GM03348 (cell line): ENCODE measurements around the gene FAF1.
"Not testable (repeated sequence)": the region's sequence is repeated elsewhere in the genome, so short reads cannot be mapped to it uniquely, and the experiment has no call there.

Source experiments
- DNase-seq: peaks from one replicate; pipeline ENCODE4 v3.0.0; 2012; ENCODE audit warnings: low spot score

FAF1 gene

DNA sequence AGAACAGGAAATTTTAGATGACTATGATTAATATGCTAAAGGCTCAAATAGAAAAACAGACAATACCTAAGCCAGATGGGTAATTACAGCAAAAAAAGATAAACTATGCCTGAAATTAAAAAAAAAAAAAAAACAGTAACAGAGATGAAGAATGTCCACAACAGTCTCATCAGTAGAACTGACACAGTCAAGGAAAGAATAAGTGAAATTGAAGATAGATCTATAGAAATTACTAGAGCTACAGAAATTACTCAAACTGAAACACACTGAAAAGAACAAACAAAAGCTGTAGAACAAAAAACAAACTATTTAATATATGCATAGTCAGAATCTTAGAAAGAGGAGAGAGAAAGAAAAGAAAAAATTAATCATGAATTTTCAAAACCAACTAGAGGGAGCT, 112.8 kb downstream of the FAF1 start:
- DNase-seq, result no peak

DNA sequence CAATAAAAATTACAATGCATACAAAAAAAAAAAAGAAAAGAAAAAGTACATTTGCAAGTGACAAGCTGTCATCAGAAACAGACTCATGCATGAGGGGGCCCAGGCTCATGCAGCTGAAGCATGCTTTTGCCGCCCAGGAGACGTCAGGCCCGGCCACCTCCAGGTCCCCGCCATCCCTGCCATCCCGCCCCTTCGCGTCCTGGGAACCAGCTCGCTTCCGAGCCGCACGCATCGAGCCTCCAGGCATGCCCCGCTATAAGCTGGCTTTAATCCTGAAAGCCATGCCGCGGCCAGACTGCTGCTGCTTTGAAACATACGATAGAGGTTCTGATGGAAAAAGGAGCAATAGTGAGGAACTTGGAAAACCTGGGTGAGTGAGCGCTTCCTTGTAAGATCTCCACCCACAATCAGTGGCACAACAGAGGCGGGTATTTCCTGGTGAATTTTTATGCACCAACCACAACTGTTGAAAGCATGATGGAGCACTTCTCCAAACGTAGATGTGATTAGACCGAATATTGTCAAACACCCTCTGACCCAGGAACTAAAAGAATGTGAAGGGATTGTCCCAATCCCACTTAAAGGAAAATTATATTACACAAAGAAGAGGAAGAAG, 113.7 kb downstream of the FAF1 start:
- DNase-seq, result no peak

DNA sequence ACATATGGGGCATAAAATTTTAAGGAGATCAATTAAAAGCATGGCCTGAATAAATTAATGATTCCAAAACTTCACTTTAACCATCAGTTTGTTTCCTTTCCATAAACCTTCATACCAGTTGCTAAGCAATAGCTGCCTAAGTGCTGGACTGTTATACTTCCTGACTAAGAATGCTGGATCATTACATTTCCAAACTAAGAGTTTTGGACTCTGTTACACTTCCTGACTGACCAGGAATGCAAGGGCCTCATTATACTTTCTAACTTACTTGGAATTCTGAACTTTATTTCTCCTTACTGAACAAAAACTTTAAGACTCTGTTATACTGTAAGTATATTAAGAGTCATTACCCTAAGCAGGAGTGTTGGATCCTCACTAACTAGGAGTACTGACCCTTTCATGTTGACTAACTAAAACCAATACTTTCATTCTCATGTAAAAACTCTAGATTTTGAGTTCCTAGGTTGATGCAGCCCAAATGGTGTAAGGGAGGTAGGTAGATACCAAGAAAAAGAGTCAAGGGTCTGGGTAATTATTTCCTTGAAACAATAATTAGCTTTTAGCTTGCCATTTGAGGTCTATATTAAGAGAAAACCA, 118.2 kb downstream of the FAF1 start:
- DNase-seq, result peak; percentile 58

DNA sequence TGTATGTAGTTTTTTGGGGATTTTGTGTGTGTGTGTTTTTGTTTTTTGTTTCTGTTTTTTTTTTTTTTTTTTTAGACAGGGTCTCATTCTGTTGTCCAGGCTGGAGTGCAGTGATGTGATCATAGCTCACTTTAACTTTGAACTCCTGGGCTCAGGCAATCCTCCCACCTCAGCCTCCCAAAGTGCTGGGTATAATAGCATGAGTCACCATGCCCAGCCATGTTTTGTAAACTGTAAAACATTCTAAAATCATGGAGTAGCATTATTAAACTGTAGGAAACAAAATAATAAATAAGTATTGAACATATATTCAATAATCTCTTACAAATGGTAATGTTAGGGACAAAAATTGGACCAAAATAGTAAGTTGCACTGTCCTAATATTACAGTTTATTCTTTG, 124.0 kb downstream of the FAF1 start:
- no peak for DNase-seq

DNA sequence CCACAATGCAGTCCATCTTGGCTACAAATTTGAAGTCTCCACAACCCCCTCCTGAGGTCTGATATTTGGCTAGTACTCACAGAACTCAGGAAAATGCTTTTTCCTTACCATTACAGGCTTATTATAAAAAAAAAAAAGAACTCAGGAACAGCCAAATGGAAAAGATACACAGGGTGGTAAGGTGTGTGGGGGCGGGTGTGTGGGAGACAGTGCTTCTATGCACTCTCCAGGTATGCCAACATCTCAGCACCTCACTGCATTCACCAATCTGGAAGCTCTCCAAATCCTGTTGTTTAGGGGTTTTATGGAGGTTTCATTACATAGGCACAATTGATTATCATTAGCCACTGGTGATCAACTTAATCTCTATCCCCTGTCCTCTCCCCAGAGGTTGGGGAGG, 126.9 kb downstream of the FAF1 start:
- DNase-seq, result no peak

DNA sequence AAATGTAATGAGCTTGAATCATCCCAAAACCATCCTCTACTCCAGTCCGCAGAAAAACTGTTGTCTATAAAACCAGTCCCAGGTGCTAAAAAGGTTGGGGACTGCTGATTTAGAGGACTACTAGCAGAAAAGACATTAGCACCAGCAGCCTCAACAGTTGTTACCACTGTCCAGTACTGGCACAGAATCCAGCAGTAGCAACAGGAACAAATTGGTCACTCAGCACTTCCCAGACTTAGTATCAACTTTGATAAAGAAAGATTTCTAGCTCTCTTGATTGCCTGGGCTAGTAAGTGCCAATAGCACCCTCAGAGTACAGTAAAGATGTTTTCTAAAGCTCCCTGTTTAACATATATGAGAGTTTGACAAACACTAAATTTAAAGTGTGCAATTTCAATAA, 127.9 kb downstream of the FAF1 start:
- no peak for DNase-seq

DNA sequence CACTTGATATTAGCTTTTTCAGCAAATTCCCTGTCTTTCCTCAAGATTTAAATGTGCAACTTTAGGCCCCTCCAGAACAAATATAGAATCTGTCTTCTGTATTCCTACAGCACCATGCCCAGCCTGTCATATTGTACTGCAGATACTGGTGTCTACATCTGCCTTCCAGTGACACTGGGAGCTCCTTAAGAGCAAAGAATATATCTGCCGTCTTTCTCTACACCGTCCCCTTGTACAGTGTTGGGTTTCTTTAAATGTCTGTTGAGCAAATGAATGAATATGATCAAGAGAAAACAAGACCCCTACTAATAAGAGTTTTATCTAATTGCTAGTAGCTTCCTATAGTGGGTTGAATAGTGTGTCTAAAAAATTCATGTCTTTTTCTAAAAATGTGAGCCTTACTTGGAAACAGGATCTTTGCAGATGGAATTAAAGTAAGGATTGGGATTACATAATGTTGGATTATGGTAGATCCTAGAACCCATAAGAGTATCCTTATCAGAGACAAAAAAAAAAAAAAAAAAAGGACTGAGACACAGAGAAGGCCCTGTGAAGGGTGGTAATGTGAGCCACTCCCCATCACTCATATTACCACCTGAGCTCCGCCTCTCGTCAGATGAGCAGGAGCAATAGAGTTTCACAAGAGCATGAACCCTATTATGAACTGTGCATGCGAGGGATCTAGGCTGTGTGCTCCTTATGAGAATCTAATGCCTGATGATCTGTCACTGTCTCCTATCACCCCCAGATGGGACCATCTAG, 128.6 kb downstream of the FAF1 start:
- DNase-seq, result no peak

DNA sequence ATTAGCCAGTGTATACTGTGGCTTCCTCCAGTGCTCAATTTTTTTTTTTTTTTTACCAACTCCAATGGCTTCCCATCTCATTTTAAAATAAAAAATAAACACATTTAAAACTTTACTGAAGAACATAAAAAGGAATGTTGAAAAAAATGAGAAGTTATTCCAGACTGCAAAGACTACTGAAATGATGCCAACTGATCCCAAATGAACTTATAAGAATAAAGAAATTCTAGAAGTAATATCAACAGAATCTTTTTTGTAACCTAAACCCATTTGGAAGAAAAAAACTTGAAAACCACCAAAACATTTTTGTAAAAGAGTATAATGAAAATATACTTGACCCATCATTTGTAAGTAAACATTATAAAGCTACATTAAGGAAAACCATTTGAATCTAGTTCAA, 129.4 kb downstream of the FAF1 start:
- DNase-seq, result no peak

DNA sequence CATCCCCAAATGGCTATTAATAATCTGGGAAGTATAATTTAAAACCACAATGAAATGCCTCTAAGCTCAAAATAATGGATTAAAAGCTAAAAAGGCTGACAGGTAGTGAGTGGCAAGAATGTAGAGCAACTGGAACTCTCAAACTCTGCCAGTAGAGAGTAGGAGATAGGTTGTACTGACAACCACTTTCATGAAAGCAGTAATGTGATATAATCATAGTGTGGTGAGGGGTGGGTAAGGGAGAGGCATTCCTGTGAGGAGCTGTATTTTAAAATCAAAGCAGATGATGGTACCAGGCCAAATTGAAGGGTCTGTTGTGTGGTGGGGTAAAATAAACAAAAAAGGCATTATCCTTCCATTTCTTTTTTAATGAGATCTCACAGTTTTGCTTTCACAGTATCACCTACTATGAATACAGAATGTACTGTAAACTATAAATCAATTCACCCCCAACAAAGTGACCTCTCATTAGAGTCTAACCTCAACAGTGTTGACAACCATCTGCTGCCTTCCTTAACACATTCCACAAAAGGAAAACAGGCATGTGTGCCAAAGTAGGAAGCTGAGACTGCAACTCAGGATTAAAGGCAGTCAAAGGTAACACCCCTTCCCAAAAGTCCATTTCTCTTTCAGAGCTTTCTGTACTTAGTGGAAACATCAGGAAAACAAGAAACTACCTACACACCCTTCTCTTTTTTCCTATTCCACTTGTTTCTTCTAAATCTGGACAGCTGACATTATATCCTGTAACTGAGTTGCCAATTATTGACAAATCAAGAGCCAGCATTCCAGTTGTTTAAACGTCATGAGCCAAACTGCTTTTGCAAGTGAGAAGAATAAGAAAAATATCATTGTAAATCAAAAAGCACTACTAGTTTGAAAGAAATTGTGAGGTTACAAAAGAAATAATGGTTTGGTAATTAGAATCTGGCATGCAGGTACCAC, 130.8 kb downstream of the FAF1 start:
- DNase-seq, result peak; percentile 20

DNA sequence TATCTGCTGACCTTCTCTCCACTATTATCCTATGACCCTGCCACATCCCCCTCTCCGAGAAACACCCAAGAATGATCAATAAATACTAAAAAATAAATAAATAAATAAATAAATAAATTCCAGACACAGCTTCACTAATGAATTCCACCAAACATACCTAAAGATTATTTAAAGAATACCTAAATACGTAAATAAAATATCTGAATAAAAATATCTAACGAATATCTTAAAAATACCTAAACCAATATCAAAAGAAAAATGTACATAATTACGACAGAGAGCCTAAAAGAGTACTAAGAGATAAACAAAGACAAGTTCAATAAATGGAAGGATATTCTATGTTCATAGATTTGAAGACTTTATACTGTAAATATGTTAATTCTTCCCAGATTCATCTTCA, 132.5 kb downstream of the FAF1 start:
- no peak for DNase-seq

DNA sequence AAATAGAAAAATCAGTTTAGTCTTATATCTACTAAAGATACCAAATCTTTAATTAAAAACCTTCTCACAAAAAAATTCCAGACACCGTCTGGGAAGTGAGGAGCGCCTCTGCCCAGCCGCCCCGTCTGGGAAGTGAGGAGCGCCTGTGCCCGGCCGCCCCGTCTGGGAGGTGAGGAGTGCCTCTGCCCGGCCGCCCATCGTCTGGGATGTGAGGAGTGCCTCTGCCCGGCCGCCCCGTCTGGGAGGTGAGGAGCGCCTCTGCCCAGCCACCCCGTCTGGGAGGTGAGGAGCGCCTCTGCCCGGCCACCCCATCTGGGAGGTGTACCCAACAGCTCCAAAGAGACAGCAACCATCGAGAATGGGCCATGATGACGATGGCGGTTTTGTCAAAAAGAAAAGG, 133.3 kb downstream of the FAF1 start:
- not testable (repeated sequence) for DNase-seq

DNA sequence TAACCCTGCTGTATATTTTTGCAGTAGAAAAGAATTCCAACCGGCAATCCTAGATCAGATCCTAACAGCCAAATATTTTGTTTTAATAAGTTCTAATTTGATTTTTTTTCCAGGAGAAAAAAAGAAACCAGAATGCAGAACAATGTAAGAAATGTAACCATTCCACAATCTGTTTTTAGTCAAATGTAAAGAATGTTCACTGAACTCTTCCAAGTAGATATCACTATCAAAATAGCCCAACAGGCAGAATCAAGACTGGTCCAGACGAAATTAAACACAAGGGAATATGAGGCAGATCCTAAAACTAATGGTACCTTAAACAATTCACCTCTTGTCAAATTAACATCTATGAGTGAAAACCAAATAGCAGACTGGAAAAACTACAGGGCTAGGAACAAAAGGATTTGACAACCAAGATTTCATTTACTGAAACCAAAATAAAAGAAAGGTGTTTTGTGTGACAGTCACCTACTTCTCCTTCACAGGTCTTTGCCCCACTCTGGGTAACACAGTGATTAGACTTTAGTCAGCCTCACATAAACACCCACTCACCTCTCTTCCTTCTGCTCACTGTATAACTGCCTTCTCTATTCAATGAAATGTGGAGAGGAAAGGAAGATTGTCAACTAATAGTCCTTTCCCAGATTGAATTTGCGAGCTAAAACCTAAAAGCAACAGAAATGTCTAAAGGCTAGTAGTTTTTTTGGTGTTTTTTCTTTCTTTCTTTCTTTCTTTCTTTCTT, 137.9 kb downstream of the FAF1 start:
- DNase-seq, result no peak

DNA sequence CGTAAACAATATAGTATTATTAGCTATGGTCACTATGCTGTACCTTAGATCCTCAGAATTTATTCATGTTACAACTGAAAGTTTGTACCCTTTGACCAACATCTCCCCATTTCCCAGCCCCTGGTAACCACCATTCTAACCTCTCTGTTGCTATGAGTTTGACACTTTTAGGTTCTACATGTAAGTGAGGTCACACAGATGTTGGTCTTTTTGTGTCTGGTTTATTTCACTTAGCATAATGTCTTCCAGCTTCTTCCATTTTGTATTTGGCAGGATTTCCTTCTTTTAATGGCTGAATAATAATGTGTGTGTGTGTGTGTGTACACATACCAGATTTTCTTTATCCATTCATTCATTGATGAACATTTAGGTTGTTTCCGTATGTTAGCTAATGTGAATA, 139.5 kb downstream of the FAF1 start:
- no peak for DNase-seq

DNA sequence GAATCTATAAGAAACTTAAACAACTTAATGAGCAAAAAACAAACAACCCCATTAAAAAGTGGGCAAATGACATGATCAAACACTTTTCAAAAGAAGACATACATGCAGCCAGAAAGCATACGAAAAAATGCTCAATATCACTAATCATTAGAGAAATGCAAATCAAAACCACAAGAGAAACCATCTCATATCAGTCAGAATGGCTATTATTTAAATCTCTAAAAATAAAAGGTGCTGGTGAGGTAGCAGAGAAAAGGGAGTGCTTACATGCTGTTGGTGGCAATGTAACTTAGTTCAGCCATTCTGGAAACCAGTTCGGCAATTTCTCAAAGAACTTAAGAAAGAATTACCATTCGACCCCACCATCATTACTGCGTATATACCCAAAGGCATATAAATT, 147.7 kb downstream of the FAF1 start:
- no peak for DNase-seq

DNA sequence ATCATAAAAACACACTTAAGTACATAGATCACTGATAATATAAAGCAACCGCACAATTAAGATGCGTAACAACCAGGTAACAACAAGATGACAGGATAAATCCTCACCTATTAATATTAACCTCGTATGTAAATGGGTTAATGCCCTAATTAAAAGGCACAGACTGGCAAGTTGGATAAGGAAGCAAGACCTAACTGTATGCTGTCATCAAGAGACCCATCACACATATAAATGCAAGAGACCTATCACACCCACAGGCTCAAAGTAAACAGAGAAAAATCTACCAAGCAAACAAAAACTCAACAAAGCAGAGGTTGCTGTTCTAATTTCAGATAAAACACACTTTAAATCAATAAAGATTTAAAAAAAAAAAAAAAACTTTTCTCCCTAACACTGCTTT, 151.8 kb downstream of the FAF1 start:
- DNase-seq, result no peak

DNA sequence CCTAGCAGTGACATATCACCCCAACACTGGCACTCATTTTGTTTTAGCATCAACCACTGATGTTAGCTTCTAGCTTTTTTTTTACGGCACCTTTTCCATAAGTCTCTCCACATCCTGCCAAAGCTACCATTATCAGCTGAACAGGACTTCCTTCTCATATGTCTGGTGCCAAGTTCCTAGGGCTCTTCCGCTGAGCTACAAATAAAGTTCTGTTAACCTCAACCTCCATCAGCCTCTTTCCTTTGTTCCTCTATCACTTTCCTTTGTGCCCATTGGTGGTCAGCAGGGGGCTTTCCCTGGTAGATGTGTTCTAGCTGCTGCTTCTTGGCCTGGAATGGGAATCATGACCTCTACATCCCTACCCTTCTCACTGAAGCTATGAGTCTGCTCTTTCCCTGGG, 163.8 kb downstream of the FAF1 start:
- no peak for DNase-seq

DNA sequence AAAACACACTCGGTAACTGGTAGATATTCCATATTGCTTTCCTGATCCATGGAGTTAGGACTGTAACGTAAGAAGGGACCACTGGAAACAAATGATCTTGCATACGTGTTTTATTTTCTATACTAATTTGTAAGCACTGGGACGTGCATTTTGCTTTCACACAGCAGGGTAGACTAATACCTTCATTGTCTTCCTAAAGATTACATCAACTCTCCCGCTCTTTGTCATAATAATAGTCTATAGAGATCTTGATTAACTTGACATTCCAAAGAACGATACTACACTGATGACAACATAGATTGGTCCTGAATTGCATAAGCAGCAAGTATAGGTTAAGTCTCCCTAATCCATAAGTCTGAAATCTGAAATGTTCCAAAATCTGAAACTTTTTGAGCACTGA, 166.5 kb downstream of the FAF1 start:
- DNase-seq, result no peak

DNA sequence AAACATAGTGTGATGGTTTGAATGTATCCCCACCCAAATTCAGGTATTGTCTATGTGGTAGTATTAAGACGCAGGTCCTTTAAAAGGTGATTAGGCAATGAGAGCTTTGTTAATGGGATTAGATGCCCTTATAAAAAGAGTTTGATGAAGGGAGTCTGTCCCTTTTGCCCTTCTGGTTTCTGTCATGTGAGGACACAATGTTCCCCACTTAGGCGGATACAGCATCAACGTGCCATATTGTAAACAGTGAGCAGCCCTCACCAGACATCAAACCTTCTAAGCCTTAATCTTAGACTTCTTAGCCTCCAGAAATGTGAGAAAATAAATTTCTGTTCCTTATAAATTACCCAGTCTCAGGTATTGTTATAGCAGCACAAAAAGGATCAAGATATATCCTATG, 172.8 kb downstream of the FAF1 start:
- DNase-seq, result no peak

DNA sequence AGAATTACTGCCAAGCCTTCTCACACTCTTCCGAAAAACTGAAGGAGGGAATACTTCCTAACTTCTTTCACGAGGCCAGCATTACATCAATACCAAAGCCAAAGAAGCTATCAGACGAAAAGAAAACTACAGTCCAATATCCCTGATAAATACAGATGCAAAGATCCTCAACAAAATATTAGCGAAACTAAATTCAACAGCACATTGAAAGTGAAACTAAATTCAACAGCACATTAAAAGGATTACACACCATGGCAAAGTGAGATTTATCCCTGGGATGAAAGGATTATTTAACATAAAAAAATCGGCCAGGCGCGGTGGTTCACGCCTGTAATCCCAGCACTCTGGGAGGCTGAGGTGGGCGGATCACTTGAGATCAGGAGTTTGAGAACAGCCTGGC, 176.8 kb downstream of the FAF1 start:
- DNase-seq, result no peak

DNA sequence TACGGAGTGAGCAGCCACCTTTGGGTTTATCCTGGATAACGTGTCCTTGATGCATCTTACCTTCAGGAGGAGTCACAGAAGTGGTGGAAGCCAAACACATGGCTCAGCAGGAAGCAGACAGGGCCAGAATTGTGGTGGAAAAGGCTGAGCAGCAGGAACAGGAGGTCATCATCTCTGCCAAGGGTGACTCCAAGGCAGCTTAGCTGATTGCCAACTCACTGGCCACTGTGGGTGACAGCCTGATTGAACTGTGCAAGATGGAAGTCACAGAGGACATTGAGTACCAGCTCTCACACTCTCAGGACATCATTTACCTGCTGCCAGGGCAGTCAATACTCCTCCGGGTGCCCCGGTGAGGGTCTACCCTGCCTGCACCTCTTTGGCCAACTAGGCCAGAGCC, 179.3 kb downstream of the FAF1 start:
- no peak for DNase-seq

DNA sequence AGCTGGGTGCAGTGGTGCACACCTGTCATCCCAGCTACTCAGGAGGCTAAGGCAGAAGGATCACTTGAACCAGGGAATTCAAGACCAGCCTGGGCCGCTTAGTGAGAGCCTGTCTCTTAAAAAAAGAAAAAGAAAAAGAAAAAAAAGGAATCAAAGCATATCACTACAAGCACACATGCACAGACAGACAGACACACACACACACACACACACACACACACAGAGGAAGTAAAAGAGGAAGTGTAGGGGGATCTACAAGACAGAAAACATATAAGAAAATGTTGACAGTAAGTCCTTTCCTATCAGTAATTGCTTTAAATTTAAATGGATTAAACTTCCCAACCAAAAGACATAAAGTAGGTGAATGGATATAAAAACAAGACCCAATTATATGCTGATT, 180.3 kb downstream of the FAF1 start:
- DNase-seq, result no peak

DNA sequence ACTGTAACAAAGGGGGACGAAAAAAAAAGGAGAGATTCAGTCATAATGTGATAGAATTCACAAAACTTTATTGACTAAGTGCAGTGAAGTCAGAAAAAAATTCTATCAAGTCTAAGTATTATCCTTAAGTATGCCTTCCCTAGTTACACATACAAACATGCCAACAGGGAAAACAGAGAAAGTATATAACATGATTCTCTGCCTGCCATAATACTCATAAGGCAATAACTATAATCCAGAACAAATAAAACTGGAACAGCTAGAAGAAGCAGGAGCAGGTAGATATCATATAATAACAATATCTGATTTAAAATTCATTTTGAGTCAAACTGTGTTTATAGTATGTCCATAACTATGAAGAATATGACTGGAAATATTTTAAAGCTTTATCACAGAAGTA, 184.3 kb downstream of the FAF1 start:
- no peak for DNase-seq
